Right cardiac atrium (tissue), 5 donors: ENCODE results near the gene FAM241A. TPM values are rescaled to one million over a fixed set of nuclear protein-coding genes. Genes with fewer than 3 reads are reported as not detected.

Experiments used
- ATAC-seq, 2 donors: fragments of 200-7000 bp; cut with Tn5 transposase; one replicate each; pipeline versions ENCODE4 v1.8.0 to v1.9.1; 2020; ENCODE audit warnings: moderate library complexity in 2 of 2, mild to moderate bottlenecking in 1 of 2
- DNase-seq, 3 donors: peaks; one replicate each; pipeline ENCODE4 v3.0.0-alpha.2; 2020
- H3K27ac ChIP-seq: one replicate; pipeline ENCODE4 v1.5.1; 2013; ENCODE audit warnings: mild to moderate bottlenecking, low read length, control low read depth, moderate library complexity
- H3K27me3 ChIP-seq: one replicate; pipeline ENCODE4 v1.6.1; 2013; ENCODE audit not compliant: control insufficient read depth, insufficient read depth
- H3K4me1 ChIP-seq: one replicate; pipeline ENCODE4 v1.6.1; 2013; ENCODE audit warnings: low read length; ENCODE audit not compliant: control insufficient read depth, insufficient read depth
- H3K4me3 ChIP-seq: one replicate; pipeline ENCODE4 v1.5.1; 2013; ENCODE audit warnings: low read length, control low read depth
- H3K9me3 ChIP-seq: one replicate; pipeline ENCODE4 v1.6.1; 2013; ENCODE audit warnings: low read length; ENCODE audit not compliant: control insufficient read depth
- WGBS: extraction: QIAGEN DNeasy Blood & Tissue Kit; methylation state at CpG from one replicate; pipeline ENCODE4 v1.1.7; 2013; 5-methylcytosine and 5-hydroxymethylcytosine counted together
- intact Hi-C, 4 donors: fragments of 100-400 bp; cut with DNase I; formaldehyde crosslinking; loops; one replicate each; pipeline versions ENCODE4 v1.11.0 to v1.14.0; 2022 to 2023
- polyA plus RNA-seq: library from polyadenylated mRNA; stranded (reverse); fragments of 200-250 nt; gene quantifications from one replicate; pipeline ENCODE4 v1.2.3, GENCODE V29; 2013
- total RNA-seq, 4 donors: library from RNA; stranded (reverse); fragmentation: NEBNext Ultra II Directional; extraction: Animal tissue kit (Norgen Biotek cat#: 25700); gene quantifications; one replicate each; pipeline ENCODE4 v1.2.1, GENCODE V29; 2021
- donor health status: healthy with polysubstance abuse.
- donor health status: DM: no; HTN: yes; CAD: no.
- donor health status: DM: no; HTN: no; CAD: no.
- donor health status: DM: no; HTN: yes; CAD: no; lungs with severe emphysema.
- donor health status: DM: yes; HTN: yes; CAD: no.

FAM241A gene
- total and polyA plus RNA-seq, 5 donors: 4.8 to 7.9 (median 6.8) TPM

DNA sequence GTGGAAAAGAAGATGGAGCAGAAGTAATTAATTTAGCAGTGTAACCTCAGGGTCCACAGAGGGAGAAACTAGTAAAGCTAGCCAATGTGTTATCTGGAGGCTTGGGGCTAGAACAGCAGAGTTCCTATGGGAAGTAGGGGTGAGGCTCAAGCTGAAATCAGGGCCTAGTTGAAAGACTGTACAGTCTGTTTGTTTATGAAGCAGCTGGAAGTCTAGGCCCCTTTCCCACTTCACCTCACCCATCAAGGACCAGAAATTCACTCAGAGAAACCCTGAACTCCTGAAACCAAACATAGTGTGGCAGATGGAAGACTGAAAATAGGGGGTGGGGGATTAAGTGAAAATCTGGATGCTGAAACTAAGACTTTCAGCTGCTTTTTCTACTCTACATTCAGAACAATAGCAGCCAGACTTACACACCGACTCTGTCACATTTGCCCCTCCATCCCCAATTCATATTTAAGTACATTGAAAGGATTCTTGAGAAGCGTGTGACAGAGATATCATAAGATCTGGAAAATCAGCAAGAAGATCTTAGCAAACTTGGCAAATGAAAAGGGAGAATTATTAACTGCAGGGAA, 32.6 kb upstream of the FAM241A start:
- Histone ChIP-seq H3K4me3 (no peak overlapping the region), H3K27ac (no peak overlapping the region), H3K27me3 (no peaks in the 10 kb centered on the region), H3K4me1 (no peaks in the 10 kb centered on the region), H3K9me3 (no peaks in the 10 kb centered on the region)
- intact Hi-C loops: no loop called here
- DNase-seq (no peak), ATAC-seq (no peak)
- 93% methylated on average over 2 of the region's 2 CpGs for WGBS

DNA sequence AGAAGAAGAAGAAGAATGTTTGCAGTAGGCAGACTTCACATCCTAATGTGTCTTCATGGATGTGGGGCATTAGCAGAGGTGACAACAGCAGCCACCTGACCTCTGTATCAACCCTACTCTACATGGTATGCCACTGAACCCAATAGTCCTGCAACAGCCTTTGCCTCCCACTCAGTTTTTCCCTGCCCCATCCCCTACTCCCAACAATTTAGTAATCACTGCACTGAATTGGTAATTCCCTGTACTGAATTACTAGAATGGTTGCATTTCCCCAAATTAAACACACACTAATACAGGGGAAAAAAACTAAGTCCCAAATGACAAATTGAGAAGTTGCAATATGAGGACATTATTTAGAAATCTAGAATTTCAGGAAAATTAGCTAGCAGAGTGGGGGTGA, 31.4 kb upstream of the FAM241A start:
- H3K9me3 ChIP-seq: no peaks in the 10 kb centered on the region
- no peak overlapping the region for H3K27ac ChIP-seq
- ATAC-seq: no peak
- H3K27me3 ChIP-seq: no peaks in the 10 kb centered on the region
- intact Hi-C loops: no loop called here
- H3K4me3 ChIP-seq: no peak overlapping the region
- DNase-seq: no peak
- H3K4me1 ChIP-seq: no peaks in the 10 kb centered on the region

DNA sequence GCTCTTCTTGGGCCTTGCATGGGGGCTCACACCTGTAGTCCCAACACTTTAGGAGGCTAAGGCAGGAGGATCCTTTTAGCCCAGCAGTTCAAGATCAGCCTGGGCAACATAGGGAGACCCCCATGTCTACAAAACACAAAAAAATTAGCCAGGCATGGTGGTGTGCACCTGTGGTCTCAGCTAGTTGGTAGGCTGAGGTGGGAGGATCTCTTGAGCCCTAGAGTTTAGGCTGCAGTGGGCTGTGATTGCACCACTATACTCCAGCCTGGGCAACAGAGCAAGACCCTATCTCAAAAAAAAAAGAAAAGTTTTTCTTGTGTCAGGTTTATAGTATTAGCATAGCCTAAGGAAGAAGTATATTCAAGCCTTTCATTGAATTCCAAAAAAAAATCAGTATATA, 30.8 kb upstream of the FAM241A start:
- H3K4me1 ChIP-seq: no peaks in the 10 kb centered on the region
- DNase-seq (no peak), ATAC-seq (no peak)
- H3K9me3 ChIP-seq: no peaks in the 10 kb centered on the region
- H3K4me3 ChIP-seq: no peak overlapping the region
- intact Hi-C loops: no loop called here
- no peaks in the 10 kb centered on the region for H3K27me3 ChIP-seq
- H3K27ac ChIP-seq: no peak overlapping the region

DNA sequence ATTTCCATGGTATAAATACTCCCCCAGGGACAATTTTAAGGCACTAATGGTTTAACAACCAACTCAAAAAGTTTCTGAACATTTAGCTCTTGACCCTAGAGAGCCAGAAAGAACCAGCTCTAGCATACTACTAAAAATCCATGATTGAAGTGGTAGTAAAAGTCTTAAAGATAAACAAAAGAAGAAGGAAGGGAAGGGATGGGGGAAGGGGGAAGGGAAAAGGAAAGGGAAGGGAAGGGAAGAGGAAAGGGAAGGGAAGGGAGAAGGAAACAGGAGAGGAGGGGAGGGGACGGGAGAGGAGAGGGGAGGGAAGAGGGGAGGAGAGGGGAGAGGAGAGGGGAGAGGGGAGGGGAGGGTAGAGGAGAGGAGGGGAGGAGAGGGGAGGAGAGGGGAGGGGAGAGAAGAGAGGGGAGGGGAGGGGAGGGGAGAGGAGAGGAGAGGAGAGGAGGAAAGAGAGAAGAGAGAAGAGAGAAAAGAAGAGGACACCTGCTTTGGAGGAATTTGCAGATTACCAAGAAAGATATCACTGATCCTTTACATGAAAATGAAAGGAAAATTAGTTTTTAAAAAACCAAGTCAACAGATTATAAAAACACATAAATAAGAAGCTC, 26.4 kb upstream of the FAM241A start:
- intact Hi-C loops: no loop called here
- WGBS: no CpG with 5 or more reads among the region's 1 CpG
- H3K4me1 ChIP-seq: no peaks in the 10 kb centered on the region
- no peaks in the 10 kb centered on the region for H3K27me3 ChIP-seq
- no peak overlapping the region for H3K4me3 ChIP-seq
- DNase-seq: no peak
- H3K27ac ChIP-seq: no peak overlapping the region
- no peaks in the 10 kb centered on the region for H3K9me3 ChIP-seq
- no peak for ATAC-seq

DNA sequence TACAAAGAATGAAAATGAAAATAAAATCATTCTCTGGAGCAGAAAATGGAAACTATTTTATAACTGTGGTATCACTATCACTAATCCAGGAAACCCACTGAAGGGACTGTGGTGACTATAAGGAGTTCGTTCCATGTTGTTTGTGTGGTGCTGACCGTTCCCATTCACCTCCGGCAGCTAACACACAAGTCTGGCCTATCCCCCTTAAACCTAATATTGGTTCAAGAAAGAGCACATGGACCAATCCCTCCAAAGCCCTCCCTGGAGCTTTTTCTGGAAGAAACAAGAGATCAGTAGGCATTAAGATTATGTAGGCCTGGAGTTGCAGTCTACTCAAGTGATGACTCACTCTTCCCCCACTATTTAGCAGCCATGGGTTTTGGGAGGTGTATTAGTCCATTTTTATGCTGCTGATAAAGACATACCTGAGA, 25.9 kb upstream of the FAM241A start:
- H3K27ac ChIP-seq: no peak overlapping the region
- intact Hi-C loops: no loop called here
- no peaks in the 10 kb centered on the region for H3K27me3 ChIP-seq
- 90% methylated on average over 3 of the region's 3 CpGs for WGBS
- H3K4me3 ChIP-seq: no peak overlapping the region
- no peaks in the 10 kb centered on the region for H3K9me3 ChIP-seq
- DNase-seq: no peak
- no peak for ATAC-seq
- no peaks in the 10 kb centered on the region for H3K4me1 ChIP-seq

DNA sequence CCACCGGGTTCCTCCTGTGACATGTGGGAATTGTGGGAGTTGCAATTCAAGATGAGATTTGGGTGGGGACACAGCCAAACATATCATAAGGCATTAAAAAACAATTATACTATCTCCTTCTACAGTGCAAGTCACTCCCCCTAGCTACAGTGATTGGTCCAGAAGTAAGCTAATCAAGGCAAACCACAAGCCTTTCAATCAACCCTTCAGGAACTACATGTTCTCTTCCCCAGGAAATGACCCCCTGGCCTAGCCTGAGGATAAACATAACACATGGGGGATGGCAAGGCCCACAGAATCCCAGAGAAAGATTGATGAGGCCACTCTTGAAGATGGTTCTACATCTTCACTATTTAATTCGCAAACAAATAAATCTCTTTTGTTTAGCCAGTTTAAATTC, 25.2 kb upstream of the FAM241A start:
- WGBS: 93% methylated on average over 2 of the region's 2 CpGs
- no peaks in the 10 kb centered on the region for H3K4me1 ChIP-seq
- no peaks in the 10 kb centered on the region for H3K27me3 ChIP-seq
- H3K9me3 ChIP-seq: no peaks in the 10 kb centered on the region
- no peak for DNase-seq
- no peak for ATAC-seq
- H3K4me3 ChIP-seq: no peak overlapping the region
- H3K27ac ChIP-seq: no peak overlapping the region
- intact Hi-C loops: no loop called here

DNA sequence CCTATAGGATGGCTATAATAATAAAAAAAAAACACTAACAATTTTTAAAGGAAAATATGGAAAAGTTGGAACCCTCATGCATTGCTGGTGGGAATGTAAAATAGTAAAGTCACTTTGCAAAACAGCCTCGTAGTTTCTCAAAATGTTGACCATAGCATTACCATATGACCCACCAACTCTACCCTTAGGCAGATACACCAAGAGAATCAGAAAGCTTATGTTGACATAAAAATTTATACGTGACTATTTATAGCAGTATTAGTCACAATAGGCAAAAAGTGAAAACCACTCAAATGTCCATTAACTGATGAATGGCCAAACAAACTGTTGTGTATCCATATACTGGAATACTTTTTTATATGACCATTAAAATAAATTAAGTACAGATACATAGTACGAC, 19.8 kb upstream of the FAM241A start:
- ATAC-seq: no peak

DNA sequence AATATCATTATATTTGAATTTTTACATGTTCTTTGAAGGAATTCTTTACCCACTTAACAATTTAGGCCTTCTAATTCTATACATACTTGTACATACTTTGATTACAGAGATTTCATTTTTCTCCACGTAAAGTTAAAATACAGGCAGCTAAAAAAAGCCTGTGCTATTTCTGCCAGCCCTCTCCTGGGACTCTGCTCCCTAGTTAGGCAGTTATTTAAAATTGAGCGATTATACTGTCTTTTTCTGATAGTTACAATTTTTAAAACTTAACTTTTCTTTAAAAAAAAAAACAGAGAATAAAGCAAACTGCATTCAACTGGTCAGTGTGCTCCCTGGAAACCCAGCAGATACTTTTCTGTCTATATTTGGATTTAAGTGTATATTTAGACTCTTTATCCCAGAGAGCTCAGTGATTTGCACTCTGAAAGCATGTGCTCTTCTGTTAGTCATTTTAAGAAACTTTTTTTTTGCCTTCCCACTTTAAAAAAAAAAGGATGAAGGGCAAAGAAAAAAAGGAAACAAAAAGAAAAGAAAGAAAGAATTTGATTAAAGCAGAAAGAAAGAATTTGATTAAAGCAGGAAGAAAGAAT, 18.1 kb upstream of the FAM241A start:
- no peak overlapping the region for H3K27ac ChIP-seq
- intact Hi-C loops: no loop called here
- H3K27me3 ChIP-seq: no peaks in the 10 kb centered on the region
- peak overlapping the region; percentile 20 for H3K4me3 ChIP-seq
- H3K4me1 ChIP-seq: no peaks in the 10 kb centered on the region
- DNase-seq: no peak
- no peaks in the 10 kb centered on the region for H3K9me3 ChIP-seq
- ATAC-seq: peak in 1 of 2 donors; percentile 57
- WGBS: 29% methylated on average over 2 of the region's 2 CpGs

More for the DNA sequence above, 19.8 kb upstream of the FAM241A start:
- no peak overlapping the region for H3K27ac ChIP-seq
- no peaks in the 10 kb centered on the region for H3K4me1 ChIP-seq
- intact Hi-C loops: no loop called here
- no peak for DNase-seq
- H3K4me3 ChIP-seq: no peak overlapping the region
- H3K27me3 ChIP-seq: no peaks in the 10 kb centered on the region
- WGBS: 81% methylated on average over 3 of the region's 3 CpGs
- no peaks in the 10 kb centered on the region for H3K9me3 ChIP-seq

DNA sequence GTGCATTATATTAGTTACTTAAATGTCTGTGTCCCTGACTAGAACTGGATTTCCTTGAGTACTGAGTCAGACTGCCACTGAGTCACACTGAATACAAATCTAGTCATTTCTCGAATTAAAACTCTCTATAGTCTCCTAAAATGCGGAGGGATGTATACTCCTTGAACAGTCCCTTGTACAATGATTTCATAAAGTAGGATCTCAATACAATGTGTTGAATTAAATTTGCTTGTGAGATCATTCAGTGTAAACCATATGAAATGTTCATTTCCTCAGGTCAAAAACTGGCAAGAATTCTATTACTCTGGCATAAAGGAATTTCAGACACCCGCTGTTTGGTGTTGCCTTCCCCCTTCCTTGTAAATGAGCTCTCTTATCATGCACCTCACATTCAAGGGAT, 17.5 kb upstream of the FAM241A start:
- Histone ChIP-seq H3K27me3 (no peaks in the 10 kb centered on the region), H3K4me3 (no peak overlapping the region), H3K9me3 (no peaks in the 10 kb centered on the region), H3K4me1 (no peaks in the 10 kb centered on the region), H3K27ac (no peak overlapping the region)
- intact Hi-C loops: no loop called here
- WGBS: 81% methylated on average over 3 of the region's 3 CpGs
- DNase-seq: no peak
- no peak for ATAC-seq

DNA sequence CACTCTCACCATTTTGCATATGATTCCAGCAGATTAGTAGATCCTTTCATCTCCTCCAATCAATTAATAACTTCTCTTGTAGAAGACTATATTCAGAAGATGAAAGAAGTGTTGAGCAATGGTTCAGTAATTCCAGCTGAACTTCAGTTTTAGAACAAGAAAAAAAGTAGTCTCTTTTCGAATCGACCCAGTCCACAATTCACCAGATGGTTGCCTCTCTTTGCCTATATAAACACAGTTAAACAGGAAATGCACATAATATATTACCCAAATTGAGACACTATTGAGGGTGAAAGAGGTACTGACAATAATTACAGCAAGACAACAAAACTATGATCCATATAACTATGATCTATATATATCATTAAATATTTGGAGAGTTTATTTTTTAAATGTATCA, 16.8 kb upstream of the FAM241A start:
- Histone ChIP-seq H3K4me1 (no peaks in the 10 kb centered on the region), H3K4me3 (no peak overlapping the region), H3K27me3 (no peaks in the 10 kb centered on the region), H3K9me3 (no peaks in the 10 kb centered on the region), H3K27ac (no peak overlapping the region)
- DNase-seq: no peak
- intact Hi-C loops: no loop called here
- no peak for ATAC-seq
- WGBS: 65% methylated on average over 2 of the region's 2 CpGs

DNA sequence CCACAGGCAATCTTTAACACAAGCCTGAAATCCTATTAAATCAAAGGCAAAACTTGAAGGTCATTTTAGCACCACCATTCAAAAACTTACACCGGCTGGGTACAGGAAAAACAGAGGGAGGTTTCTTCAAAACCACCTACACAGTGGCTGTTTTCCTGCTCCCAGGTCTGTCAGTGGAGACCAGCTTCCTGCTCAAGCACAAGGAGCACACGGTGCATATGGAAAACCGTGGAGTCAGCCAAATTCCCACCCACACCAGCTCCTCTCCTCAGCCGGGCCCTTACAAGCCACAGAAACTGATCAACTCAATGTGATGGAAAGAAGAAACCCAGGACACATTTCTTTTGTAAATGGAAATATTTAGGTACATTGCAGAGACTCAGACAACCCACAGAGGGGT, 14.3 kb upstream of the FAM241A start:
- peak; percentile 72 to 96 for ATAC-seq
- WGBS: 16% methylated on average over 4 of the region's 4 CpGs

More for the DNA sequence above, 14.3 kb upstream of the FAM241A start:
- Histone ChIP-seq H3K9me3 (no peaks in the 10 kb centered on the region), H3K27me3 (no peaks in the 10 kb centered on the region), H3K4me3 (peak overlapping the region; percentile 25), H3K4me1 (no peaks in the 10 kb centered on the region), H3K27ac (no peak overlapping the region)
- intact Hi-C loops: no loop called here
- peak in 2 of 3 donors; percentile 25 to 44 for DNase-seq
